ENCODE results near the gene MAT2A. TPM values are rescaled to one million over a fixed set of nuclear protein-coding genes. Genes with fewer than 3 reads are reported as not detected.

Gene MAT2A
- total and polyA plus RNA-seq, 10 of the 15 experiments (the other 5 are each of a cell fraction or from before 2014, with no cell fraction given), result 97.6 to 408 (median 290) TPM

DNA sequence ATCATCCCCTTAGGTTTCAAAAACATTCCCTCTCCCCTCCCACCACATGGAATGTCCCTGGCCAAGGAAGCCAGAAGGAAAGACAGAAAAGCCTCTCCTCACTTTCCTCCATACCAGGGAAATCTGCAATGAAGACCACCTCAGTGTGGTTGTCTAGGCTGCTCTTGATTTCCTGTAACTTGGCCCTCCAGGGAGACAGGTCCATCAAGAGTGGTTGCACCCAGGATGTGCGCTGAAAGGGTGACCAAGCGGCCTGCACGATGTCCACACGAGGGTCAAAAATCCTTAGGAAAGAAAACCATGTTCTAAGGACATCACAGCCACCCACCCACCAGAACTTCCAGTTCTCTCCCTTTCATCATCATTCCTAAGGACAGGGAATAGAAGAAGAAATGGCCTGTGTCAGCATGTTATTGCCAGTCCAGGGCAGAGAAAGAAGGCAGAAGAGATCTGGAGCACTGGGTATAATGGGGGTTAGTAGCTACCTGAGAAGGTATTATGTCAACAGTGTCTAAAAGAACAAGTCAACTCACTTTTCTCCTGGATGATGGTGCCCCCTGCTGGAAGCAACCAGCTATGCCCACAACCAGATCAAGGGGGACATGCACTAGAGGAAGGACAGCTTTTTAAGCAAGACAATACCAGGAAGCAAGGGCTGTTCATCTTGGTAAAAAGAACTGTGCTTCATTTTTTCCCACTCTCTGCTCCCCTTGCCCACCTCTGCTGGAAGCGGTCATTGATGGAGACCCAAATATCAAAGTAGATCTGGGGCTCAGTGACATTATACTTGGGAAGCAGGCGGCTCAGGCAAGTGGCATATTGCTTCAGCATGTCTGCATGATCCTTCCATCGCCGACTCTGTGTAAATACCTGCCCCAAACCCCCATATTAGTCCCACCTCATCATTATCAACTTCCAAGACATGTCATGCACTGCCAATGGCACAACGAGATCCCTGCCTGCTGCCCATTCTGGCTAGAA lies 13.0 kb downstream of the MAT2A start (continued):
- TF ChIP-seq MEF2B (IDR thresholded peaks at IDR 0.05; ENCODE audit: partially characterized antibody, poor library complexity, severe bottlenecking), result no peak
- no peak for TF ChIP-seq ZNF217 (IDR thresholded peaks at IDR 0.05)
- no peak for TF ChIP-seq NR2C1 (IDR thresholded peaks at IDR 0.05)
- no peak for TF ChIP-seq RELA (IDR thresholded peaks at IDR 0.05; ENCODE audit: borderline replicate concordance, partially characterized antibody)
- no peak for TF ChIP-seq TCF3 (IDR thresholded peaks at IDR 0.05; ENCODE audit: borderline replicate concordance, insufficient read depth, low read depth, low read length)
- no peak for TF ChIP-seq EED (IDR thresholded peaks at IDR 0.05; ENCODE audit: low read depth)
- no peak for TF ChIP-seq HDAC2 (IDR thresholded peaks at IDR 0.05)
- TF ChIP-seq, protein P1, sequence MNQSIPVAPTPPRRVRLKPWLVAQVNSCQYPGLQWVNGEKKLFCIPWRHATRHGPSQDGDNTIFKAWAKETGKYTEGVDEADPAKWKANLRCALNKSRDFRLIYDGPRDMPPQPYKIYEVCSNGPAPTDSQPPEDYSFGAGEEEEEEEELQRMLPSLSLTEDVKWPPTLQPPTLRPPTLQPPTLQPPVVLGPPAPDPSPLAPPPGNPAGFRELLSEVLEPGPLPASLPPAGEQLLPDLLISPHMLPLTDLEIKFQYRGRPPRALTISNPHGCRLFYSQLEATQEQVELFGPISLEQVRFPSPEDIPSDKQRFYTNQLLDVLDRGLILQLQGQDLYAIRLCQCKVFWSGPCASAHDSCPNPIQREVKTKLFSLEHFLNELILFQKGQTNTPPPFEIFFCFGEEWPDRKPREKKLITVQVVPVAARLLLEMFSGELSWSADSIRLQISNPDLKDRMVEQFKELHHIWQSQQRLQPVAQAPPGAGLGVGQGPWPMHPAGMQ (IDR thresholded peaks at IDR 0.05; ENCODE audit: borderline replicate concordance), result no peak
- no peak for TF ChIP-seq ZNF622 (IDR thresholded peaks at IDR 0.05)
- TF ChIP-seq ASH2L (IDR thresholded peaks at IDR 0.05; ENCODE audit: borderline replicate concordance, low read depth), result no peak
- TF ChIP-seq, protein P2, sequence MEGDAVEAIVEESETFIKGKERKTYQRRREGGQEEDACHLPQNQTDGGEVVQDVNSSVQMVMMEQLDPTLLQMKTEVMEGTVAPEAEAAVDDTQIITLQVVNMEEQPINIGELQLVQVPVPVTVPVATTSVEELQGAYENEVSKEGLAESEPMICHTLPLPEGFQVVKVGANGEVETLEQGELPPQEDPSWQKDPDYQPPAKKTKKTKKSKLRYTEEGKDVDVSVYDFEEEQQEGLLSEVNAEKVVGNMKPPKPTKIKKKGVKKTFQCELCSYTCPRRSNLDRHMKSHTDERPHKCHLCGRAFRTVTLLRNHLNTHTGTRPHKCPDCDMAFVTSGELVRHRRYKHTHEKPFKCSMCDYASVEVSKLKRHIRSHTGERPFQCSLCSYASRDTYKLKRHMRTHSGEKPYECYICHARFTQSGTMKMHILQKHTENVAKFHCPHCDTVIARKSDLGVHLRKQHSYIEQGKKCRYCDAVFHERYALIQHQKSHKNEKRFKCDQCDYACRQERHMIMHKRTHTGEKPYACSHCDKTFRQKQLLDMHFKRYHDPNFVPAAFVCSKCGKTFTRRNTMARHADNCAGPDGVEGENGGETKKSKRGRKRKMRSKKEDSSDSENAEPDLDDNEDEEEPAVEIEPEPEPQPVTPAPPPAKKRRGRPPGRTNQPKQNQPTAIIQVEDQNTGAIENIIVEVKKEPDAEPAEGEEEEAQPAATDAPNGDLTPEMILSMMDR (IDR thresholded peaks at IDR 0.05 in 2 of 3, conservative IDR thresholded peaks at IDR 0.05 in 1 of 3; ENCODE audit: control insufficient read depth in 2 of 3, extremely low read depth in 1 of 3, insufficient read depth in 1 of 3, low read depth in 3 of 3, low read length in 3 of 3), result peak; percentile 84 to 93 (median 92)
- TF ChIP-seq, protein P3, sequence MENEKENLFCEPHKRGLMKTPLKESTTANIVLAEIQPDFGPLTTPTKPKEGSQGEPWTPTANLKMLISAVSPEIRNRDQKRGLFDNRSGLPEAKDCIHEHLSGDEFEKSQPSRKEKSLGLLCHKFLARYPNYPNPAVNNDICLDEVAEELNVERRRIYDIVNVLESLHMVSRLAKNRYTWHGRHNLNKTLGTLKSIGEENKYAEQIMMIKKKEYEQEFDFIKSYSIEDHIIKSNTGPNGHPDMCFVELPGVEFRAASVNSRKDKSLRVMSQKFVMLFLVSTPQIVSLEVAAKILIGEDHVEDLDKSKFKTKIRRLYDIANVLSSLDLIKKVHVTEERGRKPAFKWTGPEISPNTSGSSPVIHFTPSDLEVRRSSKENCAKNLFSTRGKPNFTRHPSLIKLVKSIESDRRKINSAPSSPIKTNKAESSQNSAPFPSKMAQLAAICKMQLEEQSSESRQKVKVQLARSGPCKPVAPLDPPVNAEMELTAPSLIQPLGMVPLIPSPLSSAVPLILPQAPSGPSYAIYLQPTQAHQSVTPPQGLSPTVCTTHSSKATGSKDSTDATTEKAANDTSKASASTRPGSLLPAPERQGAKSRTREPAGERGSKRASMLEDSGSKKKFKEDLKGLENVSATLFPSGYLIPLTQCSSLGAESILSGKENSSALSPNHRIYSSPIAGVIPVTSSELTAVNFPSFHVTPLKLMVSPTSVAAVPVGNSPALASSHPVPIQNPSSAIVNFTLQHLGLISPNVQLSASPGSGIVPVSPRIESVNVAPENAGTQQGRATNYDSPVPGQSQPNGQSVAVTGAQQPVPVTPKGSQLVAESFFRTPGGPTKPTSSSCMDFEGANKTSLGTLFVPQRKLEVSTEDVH (IDR thresholded peaks at IDR 0.05; ENCODE audit: low read depth, partially characterized antibody), result no peak
- TF ChIP-seq, protein P4, sequence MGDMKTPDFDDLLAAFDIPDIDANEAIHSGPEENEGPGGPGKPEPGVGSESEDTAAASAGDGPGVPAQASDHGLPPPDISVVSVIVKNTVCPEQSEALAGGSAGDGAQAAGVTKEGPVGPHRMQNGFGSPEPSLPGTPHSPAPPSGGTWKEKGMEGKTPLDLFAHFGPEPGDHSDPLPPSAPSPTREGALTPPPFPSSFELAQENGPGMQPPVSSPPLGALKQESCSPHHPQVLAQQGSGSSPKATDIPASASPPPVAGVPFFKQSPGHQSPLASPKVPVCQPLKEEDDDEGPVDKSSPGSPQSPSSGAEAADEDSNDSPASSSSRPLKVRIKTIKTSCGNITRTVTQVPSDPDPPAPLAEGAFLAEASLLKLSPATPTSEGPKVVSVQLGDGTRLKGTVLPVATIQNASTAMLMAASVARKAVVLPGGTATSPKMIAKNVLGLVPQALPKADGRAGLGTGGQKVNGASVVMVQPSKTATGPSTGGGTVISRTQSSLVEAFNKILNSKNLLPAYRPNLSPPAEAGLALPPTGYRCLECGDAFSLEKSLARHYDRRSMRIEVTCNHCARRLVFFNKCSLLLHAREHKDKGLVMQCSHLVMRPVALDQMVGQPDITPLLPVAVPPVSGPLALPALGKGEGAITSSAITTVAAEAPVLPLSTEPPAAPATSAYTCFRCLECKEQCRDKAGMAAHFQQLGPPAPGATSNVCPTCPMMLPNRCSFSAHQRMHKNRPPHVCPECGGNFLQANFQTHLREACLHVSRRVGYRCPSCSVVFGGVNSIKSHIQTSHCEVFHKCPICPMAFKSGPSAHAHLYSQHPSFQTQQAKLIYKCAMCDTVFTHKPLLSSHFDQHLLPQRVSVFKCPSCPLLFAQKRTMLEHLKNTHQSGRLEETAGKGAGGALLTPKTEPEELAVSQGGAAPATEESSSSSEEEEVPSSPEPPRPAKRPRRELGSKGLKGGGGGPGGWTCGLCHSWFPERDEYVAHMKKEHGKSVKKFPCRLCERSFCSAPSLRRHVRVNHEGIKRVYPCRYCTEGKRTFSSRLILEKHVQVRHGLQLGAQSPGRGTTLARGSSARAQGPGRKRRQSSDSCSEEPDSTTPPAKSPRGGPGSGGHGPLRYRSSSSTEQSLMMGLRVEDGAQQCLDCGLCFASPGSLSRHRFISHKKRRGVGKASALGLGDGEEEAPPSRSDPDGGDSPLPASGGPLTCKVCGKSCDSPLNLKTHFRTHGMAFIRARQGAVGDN (IDR thresholded peaks at IDR 0.05), result no peak
- TF ChIP-seq SRF (IDR thresholded peaks at IDR 0.05; ENCODE audit: low read depth in 2 of 2, low read length in 2 of 2), result no peak
- no peak for TF ChIP-seq RAD51 (IDR thresholded peaks at IDR 0.05)
- no peak for TF ChIP-seq KLF5 (IDR thresholded peaks at IDR 0.05; ENCODE audit: partially characterized antibody)
- peak; percentile 96 for TF ChIP-seq SMC3 (IDR thresholded peaks at IDR 0.05; ENCODE audit: borderline replicate concordance, low read length)
